ENCODE data around the gene SPON1.
"Not testable (repeated sequence)": the region's sequence is repeated elsewhere in the genome, so short reads cannot be mapped to it uniquely, and the experiment has no call there.

Gene SPON1

GRCh38 chr11:14090631-14091030, 128.1 kb downstream of the SPON1 start:
- not testable (repeated sequence) for DNase-seq

GRCh38 chr11:14093065-14093464, 130.5 kb downstream of the SPON1 start:
- no peak for DNase-seq

- DNase-seq, result no peak
These were observed 132.0 kb downstream of the SPON1 start for GRCh38 chr11:14094481-14095037.

DNA sequence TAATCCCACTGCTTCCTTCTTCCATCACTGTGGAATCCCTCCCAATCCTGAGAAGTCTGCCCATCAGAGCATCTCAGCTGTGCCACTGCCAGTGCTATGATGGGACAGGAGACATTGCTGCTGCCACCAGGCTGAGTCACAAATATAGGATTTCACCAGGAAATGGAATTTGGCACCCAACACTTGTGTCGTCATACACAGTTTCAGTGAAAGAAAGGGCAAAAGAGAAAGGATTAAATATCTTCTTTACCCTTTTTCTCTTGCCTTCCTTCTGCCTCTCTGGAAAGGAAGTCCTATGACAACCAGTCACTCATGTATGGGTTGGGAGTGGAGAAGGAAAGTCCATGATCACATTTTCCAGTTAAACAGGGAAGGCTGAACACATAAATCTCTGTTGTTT, 133.4 kb downstream of the SPON1 start:
- no peak for DNase-seq

- no peak for DNase-seq
These were observed 134.1 kb downstream of the SPON1 start for GRCh38 chr11:14096606-14097005.

DNA sequence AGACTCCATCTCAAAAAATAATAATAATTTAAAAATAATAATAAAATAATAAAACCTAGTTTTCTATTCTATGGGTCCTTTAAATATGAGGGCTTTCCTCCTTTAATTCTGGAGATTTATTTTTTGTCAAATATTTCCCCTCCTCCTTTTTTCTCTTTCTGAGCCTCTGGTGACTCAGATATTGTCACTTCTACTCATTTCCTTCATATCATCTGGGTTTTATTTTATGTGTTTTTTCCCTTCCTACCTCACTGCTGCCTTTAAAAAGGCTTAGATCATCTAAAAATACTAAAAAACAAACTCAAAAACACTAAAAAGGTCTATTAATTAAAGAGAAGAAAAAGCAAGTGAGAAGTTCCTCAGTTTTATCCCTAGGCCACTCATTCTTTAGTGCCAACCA, 138.9 kb downstream of the SPON1 start:
- DNase-seq, result no peak

DNA sequence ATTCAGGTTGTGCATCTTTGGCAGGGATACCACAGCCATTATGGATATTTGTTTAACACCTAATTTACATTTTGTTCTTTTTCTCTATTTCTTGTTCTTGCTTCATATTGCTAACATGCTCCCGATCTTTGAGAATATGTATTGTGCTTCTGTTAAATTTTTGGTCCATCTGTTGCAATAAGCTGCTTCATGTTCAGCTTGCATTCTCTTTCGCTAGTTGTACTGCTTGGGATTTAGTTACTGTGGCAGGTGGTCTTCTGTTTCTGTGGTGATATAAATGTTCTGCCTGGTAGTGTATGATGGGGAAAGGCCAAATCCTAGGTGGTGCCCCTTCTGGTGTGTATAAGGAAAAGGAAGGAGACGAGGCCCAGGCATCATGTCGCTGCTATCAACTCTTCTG, 140.2 kb downstream of the SPON1 start:
- no peak for DNase-seq

- DNase-seq, result no peak
These were observed 142.9 kb downstream of the SPON1 start for GRCh38 chr11:14105446-14105845.

DNA sequence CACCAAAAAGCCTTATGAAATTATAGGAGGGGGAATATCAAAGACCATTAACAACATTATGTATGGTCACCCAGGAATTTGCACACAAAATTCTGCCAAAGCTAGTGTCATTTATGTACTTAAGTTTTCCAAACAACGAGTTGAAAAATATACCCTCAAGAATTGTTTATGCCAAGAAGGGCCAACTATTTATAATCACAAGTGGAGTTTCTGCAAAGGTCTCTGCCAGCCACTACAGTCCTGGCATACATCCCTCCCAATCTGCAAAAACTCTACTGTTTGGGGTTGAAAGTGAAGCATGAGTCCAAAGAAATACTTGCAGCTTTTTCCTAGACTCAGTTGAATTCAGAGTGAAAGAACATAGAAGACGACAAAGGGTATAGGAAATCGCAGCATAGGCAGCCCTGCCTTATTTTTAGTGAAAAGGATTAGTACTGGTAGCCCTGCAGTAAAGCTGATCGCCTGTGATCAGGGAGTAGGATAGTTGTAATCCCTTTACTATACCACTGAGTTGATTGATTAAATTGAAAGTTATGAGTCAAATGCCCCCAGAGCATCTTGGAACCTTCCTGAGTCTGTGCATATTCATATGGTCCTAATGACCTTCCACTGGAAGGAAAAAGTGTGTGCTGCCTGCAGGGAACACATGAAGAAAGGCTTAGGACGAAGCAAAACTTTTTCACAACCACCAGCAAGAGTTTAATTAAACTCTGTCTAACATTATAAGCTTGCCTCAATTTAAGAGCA, 144.0 kb downstream of the SPON1 start:
- no peak for DNase-seq

- no peak for DNase-seq
These were observed 144.5 kb downstream of the SPON1 start for GRCh38 chr11:14107050-14107430.

DNA sequence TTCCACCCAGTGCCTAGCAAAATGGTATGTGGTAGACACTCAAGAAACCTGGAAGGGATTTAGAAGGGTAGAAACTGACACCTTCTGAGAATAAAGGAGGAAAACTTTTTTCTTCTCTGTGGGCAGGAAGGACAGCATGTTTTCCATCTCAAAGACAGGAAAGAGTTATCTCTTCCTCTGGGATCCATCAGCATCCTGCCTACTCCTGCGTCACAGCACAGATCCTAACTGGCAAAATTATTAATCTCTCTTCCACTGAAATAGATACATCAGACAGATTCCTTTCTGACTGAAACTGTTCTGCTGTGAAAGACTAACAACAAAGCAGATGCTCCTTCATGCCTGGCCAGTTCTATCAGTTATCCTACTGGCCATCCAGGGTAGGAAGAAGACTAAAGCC, 147.2 kb downstream of the SPON1 start:
- DNase-seq, result no peak

- no peak for DNase-seq
These were observed 148.1 kb downstream of the SPON1 start for GRCh38 chr11:14110629-14111028.

- DNase-seq, result no peak
These were observed 149.0 kb downstream of the SPON1 start for GRCh38 chr11:14111496-14111895.

GRCh38 chr11:14112721-14113120, 150.2 kb downstream of the SPON1 start:
- DNase-seq, result no peak

GRCh38 chr11:14114269-14114668, 151.7 kb downstream of the SPON1 start:
- no peak for DNase-seq

GRCh38 chr11:14114786-14115185, 152.3 kb downstream of the SPON1 start:
- no peak for DNase-seq

DNA sequence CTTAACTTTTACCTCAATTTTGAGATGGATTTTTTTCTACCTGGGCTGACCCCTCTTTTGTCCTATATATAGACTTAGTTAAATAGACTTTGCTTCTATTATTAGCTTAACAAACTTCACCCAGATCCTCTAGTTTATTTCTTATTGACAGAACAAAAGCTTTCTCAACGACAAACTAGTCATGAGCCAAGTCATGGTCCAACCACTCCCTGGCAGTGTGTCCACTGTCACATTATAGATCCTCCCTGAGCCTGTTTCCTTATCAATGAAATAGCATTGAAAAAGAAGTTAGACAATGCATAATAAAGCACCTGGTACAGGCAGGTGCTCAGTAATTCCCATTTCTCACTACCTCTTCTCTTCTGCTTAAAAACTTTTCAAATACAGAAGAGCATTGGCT, 155.1 kb downstream of the SPON1 start:
- no peak for DNase-seq

GRCh38 chr11:14118072-14118471, 155.5 kb downstream of the SPON1 start:
- DNase-seq, result no peak

DNA sequence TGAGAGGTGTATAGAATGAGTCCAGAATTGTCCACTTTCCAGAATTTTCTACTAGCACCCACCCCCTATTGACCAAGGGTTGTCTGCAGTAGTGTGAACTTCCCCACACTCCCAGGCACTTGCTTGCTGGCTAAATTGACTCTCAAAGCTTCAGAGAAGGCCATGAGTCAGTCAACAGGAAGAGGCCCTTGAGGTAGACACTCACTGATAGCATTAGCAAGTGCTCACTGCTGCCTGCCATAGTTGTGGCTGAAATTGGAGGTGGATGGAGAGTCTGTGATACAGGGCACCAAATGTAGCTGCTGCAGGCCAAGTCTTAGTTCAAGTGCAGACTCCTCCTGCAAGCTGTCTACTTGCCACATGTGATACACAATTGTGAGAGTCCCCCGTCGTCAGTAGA, 156.8 kb downstream of the SPON1 start:
- DNase-seq, result no peak

DNA sequence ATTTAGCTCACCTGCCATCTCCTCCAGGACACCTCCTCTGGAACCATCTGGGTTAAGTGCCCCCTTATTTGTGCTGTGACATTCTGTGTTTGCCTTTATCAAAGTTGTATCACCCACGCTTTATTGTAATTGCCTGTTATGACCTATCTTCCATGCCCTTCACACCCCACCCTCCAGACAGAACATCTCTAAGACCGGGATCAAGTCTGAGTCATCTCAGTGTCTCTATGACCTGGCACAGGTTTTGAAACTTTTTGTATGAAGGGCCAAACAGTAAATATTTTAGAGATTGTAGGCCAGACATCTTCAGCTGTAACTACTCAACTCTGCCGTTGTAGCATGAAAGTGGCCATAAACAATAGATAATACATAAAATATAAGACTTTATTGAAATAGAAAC, 161.8 kb downstream of the SPON1 start:
- no peak for DNase-seq

DNA sequence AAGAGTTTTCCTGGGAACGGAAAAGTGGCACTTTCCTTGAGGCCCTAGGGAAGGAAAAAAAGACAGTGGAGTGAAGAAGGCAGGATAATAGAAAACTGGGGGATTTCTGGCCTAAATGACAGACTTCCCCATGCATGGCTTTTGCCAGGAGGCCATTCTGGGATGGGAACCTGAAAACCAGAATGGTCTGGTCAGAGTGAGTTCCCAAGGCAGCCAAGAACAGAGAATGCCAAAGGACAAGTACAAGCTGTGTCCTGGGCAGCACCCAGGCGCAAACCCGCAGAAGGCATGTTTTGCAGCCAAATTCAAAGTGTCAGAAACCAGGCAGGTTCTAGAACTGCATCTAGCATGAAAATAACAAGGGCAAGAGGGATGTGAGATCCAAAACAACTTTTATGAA, 162.4 kb downstream of the SPON1 start:
- DNase-seq, result no peak

DNA sequence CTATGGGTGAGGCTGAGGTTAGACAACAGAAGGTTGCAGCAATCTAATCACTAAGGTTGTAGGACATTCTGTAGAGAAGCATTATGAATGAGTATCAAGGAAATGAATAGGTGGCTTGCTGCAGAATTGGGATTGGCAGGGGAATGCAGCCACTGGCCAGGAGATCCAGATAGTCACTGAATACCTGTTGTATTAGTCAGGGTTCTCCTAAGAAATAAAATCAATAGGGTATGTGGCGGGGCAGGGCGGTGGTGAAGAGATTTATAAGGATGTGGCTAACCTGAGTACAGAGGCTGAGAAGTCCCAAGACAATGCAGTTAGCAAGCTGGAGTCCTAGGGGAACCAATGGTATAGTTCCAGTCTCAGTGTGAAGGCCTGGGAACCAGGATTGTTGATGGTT, 163.0 kb downstream of the SPON1 start:
- no peak for DNase-seq

DNA sequence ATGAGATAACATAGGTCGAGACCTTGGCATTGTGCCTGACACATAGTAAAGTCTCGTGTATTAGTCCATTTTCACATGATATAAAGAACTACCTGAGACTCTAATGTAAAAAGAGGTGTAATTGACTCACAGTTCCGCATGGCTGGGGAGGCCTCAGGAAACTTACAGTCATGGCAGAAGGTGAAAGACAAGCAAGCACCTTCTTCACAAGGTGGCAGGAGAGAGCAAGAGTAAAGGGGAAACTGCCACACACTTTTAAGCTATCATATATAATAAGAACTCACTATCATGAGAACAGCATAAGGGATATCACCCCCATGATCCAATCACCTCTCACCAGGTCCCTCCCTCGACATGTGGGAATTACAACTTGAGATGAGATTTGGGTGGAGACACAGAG, 165.2 kb downstream of the SPON1 start:
- no peak for DNase-seq

- no peak for DNase-seq
These were observed 169.8 kb downstream of the SPON1 start for GRCh38 chr11:14132312-14132711.

DNA sequence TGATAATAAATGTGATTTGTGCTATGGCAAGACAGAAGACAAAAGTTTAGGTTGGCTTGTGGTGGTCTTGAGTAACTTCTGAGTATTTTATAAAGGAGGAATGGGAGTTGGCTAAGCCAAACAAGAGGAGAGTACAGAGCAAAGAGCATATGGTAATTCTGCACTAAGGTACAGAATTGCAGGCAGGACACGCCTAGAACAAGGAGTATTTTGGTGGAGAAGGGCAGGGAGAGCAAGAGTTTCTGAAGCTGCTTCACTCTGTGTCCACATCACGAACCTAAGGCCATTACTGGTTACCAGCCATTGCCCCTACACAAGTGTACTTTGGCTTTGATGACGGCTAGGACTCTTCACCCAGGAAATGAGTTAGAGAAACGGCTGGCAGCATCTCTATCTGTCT, 170.9 kb downstream of the SPON1 start:
- DNase-seq, result no peak
